HG03103 (cell line): ENCODE data around the gene SLC26A6.

Source experiments
- ATAC-seq: cut with Tn5 transposase; IDR thresholded peaks from one replicate; pipeline ENCODE4 v1.9.1; 2021; ENCODE audit warnings: low read depth; ENCODE audit not compliant: unreplicated experiment

The SLC26A6 gene

DNA sequence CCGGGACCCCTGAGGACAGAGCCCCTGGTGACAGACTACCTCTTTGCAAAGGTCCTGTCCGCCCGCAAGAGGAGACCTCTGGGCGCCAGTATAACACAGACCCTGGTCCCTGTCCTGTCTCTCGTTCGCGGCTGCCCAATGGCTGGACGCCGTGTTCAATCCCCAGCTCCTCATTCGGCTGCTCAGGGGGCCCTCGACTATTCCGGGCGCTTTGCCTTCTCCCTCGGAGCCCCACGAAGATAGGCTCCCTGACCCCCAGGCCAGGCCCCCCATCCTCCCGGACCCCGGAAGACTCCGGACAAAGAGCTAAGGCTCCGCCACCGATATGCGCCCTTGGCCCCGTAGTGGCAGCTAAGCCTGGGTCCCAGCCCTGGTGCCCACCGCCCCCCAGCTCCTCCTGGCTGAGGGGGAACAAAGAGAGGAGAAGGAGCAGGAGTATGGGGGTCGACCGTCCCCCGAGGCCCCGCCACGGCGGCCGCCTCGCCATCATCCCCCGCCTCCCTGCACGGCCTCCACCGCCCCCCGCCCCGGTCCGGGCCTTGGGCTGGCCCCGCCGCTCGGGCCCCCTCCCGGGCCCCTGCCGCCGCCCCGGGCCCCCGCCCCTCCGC, 27.0 kb upstream of the SLC26A6 start:
- no peak for ATAC-seq

DNA sequence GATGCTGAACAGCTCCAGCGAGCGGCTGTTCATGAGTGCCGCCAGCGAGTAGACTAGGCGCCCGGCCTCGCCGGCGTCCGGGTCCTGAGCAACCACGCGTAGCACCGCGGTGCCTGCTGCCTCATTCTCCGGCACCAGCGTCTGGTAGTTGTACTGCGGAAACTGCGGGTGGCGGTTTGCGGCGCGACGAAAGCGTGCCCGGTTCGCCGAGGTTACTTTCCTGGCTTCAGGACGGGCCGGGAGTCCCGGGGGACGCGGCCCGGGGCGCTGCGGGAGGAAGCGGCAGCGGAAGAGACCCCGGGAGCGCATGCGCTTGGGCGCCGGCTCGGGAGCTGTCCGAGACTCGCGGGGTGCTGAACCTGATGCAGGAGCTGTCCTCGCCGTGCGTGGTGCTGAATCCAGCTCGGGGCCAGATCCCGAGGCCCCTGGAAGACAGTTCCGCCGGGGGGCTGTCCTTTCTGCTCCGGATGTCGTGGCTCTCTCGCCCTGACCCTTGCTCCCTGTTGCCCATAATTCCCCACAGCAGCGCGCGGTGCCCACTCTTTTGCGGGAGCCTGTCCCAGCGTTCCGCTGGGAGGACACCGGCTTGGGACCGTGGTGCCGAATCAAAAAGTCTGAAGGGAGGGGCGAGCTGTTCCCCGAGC, 26.4 kb upstream of the SLC26A6 start:
- ATAC-seq = no peak

DNA sequence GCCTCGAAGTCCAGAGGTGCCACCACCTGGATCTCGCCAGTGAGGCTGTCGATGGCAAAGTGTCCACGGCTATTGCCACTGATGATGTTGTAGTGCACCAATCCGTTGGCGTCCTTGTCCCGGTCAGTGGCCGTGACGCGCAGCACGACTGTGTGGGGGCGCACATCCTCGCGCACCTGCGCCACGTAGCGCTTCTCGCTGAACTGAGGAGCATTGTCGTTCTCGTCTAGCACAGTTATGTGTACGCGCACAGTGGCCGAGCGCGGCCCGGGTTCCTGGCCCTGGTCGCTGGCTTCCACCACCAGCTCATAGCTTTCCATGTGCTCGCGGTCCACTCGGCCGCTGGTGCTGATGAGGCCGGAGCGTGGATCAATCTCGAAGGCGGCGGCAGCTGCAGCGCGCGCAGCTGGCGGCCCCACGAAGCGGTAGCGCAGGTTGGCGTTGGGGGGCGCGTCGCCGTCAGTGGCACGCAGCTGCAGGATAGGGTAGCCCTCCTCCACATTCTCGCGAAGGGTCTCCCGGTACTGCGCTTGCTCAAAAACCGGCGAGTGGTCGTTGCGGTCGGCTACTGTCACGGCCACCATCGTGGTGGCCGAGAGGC, 25.6 kb upstream of the SLC26A6 start:
- ATAC-seq = no peak

GRCh38 chr3:48656841-48657281, 21.6 kb upstream of the SLC26A6 start:
- ATAC-seq = no peak

DNA sequence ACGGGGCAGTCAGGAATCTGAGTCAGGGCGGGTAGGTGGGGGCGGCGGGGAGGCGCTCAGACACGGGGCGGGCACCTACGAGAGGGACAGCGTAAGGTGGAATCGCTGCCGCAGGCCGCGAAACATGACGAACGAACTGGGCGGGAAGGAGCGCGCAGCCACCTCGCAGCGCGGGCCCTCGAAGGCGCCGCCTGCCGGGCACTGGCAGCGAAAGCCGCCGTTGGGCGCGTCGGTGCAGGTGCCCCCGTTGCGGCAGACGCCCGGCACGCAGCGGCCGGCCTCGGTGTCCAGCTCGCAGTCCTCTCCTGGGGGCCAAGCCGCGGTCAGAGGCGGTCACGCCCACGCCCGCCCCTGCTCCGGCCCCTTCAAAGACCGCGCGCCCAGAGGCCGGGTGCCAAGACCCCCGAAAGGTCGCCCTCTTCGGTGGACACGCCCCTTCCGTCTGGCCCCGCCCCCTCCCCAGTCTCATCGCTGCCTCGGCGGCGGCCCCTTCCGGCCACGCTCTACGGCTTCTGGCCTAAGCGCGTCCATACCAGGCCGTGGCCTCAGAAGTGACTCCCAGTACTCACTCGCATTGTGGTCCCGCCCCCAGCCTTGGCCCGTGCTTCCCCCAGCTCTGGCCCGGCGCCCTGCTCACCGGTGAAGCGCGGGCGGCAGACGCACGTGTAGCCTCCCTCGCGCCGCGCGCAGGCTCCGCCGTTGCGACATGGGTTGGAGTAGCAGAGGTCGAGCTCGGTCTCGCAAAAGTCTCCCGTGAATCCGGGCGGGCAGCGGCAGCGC, 21.0 kb upstream of the SLC26A6 start:
- peak; percentile 47 for ATAC-seq

DNA sequence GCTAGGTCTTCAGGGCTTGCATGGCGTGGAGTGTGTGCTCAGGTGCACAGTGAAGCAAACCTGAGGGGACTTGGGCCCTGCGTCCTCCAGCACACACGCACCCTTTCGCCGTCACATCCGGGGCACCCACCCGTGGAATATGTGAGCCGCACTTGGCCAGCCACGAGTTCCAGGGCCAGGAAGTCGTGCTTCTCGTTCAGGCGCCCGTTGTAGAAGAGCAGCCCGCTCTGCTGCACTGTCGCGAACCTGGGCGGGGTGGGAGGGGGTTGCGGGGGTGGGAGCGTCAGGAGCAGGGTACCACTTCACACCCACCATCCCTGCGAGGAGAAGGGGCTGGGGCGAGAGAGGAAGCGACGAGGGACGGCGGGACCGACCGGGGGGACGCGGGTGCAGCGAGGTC, 20.3 kb upstream of the SLC26A6 start:
- no peak for ATAC-seq

DNA sequence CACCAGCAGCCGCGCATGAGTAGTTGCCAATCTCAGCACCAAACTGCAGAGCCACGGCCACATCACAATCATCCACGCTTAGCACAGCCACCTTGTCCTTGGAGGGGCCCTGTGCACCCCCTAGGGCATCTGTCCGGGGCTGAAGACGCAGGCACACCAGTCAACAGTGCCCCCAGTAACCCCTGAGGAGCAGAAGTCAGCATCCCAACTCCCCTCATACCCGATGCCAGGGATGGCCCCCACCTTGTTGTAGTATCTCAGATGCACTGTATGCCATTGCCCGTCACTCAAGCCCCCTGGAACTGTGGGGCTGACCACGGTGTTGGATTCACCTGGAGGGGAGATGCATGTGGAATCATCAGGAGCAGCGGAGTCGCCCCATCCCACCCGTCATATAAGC, 19.8 kb upstream of the SLC26A6 start:
- ATAC-seq = no peak

DNA sequence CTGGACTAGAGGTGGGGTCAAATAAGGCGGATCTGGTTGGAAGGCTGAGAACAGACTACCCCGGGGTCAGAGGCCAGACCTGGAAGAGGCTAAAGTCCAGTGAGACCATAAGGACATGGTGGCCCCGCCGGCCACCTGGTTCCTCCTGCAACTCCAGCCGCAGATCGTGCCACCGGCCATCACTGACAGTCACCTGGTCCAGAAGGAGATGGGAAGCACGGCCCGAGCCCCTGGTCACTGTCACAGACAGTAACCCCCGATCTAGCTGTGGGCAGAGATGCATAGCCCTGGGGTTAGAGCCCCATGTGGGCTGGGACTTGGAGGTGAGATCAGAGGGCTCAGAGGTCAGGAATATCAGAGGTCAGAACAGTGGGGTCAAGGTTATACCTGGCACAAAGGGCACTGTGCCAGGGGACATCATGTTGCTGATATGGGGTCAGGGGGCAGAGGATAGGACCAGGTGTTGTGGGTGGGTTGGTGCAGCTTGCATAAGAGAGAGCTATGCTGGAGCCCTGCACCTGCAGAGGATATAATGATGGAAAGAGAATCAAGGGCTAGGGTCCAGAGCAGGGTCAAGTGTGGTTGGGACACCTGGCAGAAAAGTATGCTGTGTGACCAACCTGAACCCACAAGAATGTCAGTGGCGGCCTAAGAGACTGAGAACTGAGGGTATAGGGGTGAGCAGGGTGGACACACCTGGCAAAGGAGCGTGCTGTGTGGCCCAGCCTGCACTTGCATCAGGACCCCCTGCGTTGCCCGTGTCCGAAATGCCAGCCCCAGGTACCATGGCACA, 17.9 kb upstream of the SLC26A6 start:
- ATAC-seq = no peak

GRCh38 chr3:48651771-48652170, 16.5 kb upstream of the SLC26A6 start:
- ATAC-seq = no peak

DNA sequence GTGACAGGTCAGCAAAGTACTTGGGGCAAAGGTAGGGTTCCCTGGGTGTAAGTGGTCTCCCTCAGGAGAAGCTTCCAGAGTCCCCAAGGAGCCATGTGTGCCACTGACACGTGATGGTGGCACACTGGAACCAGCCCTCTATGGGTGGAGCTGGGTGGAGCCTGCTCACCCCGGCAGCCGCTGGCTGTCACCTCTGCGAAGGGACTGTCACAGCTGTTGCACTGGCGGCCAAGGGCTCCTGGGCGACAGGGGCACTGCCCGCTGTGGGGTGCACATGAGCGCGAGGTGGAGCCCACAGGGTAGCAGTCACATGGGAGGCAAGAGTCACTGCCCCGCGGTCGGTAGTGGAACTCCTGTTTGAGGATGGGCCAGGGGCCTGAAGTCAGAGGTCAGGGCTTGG, 15.5 kb upstream of the SLC26A6 start:
- no peak for ATAC-seq

GRCh38 chr3:48648188-48648850, 13.1 kb upstream of the SLC26A6 start:
- no peak for ATAC-seq

- ATAC-seq = no peak
These were observed 12.5 kb upstream of the SLC26A6 start for GRCh38 chr3:48647714-48648113.

- ATAC-seq = no peak
These were observed 9.9 kb upstream of the SLC26A6 start for GRCh38 chr3:48644898-48645760.

DNA sequence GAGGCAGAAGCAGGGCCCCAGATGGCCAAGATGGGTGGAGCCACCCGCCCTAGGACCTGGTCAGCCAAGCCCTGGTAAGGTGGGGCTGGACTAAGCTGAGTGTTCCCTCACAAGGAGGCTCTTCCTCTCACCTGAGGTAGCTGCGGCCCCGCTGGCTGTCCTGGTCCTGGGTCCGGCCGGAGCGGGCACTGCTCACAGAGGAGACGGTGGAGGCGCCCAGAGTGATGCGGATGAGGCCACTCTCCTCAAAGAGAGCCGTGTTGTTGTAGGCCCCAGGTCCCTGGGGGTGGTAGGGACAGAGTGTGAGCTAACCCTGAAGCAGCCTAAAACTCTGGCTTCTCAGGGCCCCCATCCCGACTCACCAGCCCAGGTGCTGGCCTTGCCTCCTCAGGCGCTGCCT, 7.3 kb upstream of the SLC26A6 start:
- ATAC-seq = no peak

DNA sequence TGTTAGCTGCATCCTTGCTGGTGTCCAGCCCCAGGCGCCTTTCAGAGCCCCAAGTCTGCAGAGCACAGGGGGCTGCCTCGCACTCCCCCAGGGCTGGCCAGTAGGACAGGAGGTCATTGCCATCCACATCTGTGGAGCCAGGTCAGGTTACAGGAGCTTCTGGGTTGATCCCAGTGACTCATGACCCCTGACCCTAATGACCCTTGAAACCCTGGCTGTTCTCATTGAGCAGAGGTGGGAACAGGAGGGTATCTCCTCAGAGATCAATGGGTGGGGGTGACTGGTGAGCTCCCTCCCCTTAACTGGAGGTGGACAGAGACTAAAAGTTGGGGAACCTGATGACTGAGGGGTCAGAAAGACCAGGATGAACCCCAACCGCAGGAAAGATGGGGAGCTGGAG, 6.1 kb upstream of the SLC26A6 start:
- ATAC-seq = no peak

GRCh38 chr3:48639944-48640606, 4.8 kb upstream of the SLC26A6 start:
- ATAC-seq = no peak

- no peak for ATAC-seq
These were observed 2.0 kb upstream of the SLC26A6 start for GRCh38 chr3:48637305-48637704.

DNA sequence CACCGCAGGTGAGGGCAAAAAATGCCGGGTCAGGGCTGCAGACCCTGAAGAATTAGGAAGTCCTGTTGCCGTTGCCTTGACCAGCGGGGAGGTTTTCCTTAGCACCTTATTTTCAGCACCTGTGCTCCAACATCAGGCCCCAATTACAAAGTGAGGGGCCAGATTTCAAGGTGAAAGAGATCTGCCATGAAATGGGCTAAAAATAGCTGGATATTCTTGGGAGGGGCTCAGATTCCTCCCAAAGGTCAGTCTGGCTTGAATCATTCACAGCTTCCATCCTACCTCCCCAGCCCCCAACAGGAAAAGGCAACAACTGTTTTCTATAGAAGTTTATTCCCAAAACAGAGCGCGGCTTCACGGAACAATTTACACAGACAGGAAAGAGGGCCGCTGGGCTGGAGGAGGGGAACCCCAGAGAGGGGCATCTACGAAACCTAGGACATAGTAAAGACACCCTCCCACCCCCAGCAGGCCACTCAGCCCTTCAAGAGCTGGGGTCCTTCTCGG, 941 bp upstream of the SLC26A6 start:
- ATAC-seq = no peak
